HepG2 (cell line): ENCODE results near the gene RGS14. TPM values are rescaled to one million over a fixed set of nuclear protein-coding genes. Genes with fewer than 3 reads are reported as not detected.

Experiments used
- ATAC-seq: fragments of 200-7000 bp; cut with Tn5 transposase; 3 replicates; pipeline ENCODE4 v1.9.1; 2020; ENCODE audit warnings: mild to moderate bottlenecking, moderate library complexity
- BruUV-seq: library from RNA; stranded (reverse); fragments of 400-500 nt; replicated peaks from 2 replicates; lab custom pipeline; 2021; lab: Mats Ljungman, UMichigan
- CTCF ChIA-PET: fragments of 300-600 bp; formaldehyde crosslinking; extraction: SDS; loops from one replicate; lab custom pipeline; 2021; ENCODE audit warnings: low total read pairs, inconsistent platforms, low intra/inter-chr PET ratio; lab: Yijun Ruan, JAX
- POLR2A ChIA-PET: fragments of 350-600 bp; sonication (Branson Sonifier 250); formaldehyde crosslinking; loops from one replicate; lab custom pipeline; 2020; ENCODE audit warnings: antibody characterized with exemption, inconsistent platforms; lab: Yijun Ruan, JAX
- DNase-seq: peaks from one replicate; pipeline ENCODE4 v3.0.0-alpha.2; 2015; ENCODE audit warnings: low spot score
- FAIRE-seq: peaks from 3 replicates; lab custom pipeline; 2011; peaks lifted over from hg19 to GRCh38; lab: Jason Lieb, UNC
- H2AFZ ChIP-seq: one replicate; pipeline ENCODE4 v1.6.1; 2011; ENCODE audit warnings: low read length, inconsistent platforms
- H3K27ac ChIP-seq: fragments of 300-600 bp; 3 replicates; pipeline ENCODE4 v1.8.0; 2011; ENCODE audit warnings: mixed run types, mild to moderate bottlenecking, mixed read lengths, low read length, inconsistent platforms; ENCODE audit not compliant: insufficient read depth; ENCODE audit errors: extremely low read length
- H3K27me3 ChIP-seq, 2 experiments: fragments of 200-600 bp in 1 of 2; 2 replicates in 1 of 2; 3 replicates in 1 of 2; pipeline versions ENCODE4 v1.6.0 to v1.8.0; 2011; ENCODE audit warnings: low read length in 2 of 2, mild to moderate bottlenecking in 2 of 2, moderate library complexity in 2 of 2, inconsistent platforms in 1 of 2; ENCODE audit not compliant: insufficient read depth in 2 of 2, control insufficient read depth in 1 of 2
- H3K36me3 ChIP-seq, 2 experiments: fragments of 200-600 bp in 1 of 2; replicated peaks in 1 of 2; 2 replicates in 1 of 2; 3 replicates in 1 of 2; pipeline versions ENCODE4 v1.5.1 to v1.8.0; 2011; ENCODE audit warnings: low read length in 2 of 2, inconsistent platforms in 1 of 2; ENCODE audit not compliant: insufficient read depth in 2 of 2, control insufficient read depth in 1 of 2
- H3K4me1 ChIP-seq: 2 replicates; pipeline ENCODE4 v1.5.1; 2012; ENCODE audit warnings: low read length, inconsistent platforms; ENCODE audit not compliant: insufficient read depth
- H3K4me2 ChIP-seq: 2 replicates; pipeline ENCODE4 v1.6.0; 2011; ENCODE audit warnings: low read depth, low read length, inconsistent platforms
- H3K4me3 ChIP-seq, 3 experiments: fragments of 200-600 bp in 1 of 3; sonication (generic), shearing (Covaris generic) in 1 of 3; replicated peaks in 1 of 3; 2 replicates each; pipeline ENCODE4 v1.5.1; 2011 to 2016; ENCODE audit warnings: low read length in 3 of 3, inconsistent platforms in 2 of 3, low read depth in 2 of 3, mild to moderate bottlenecking in 2 of 3, control low read depth in 1 of 3, mixed read lengths in 1 of 3; ENCODE audit not compliant: insufficient read depth in 1 of 3
- H3K79me2 ChIP-seq: one replicate; pipeline ENCODE4 v1.6.1; 2011; ENCODE audit warnings: low read length, inconsistent platforms; ENCODE audit not compliant: insufficient read depth
- H3K9ac ChIP-seq: 2 replicates; pipeline ENCODE4 v1.6.0; 2011; ENCODE audit warnings: mild to moderate bottlenecking, low read depth, low read length, inconsistent platforms; ENCODE audit not compliant: insufficient read depth
- H3K9me3 ChIP-seq: 2 replicates; pipeline ENCODE4 v1.5.1; 2012; ENCODE audit warnings: mild to moderate bottlenecking, low read length
- H4K20me1 ChIP-seq: 2 replicates; pipeline ENCODE4 v1.6.0; 2011; ENCODE audit warnings: inconsistent platforms, mild to moderate bottlenecking, low read length, moderate library complexity; ENCODE audit not compliant: insufficient read depth
- EP300 ChIP-seq, 3 experiments: sonication (generic) in 1 of 3; formaldehyde crosslinking in 1 of 3; IDR thresholded peaks; 2 replicates each; pipeline versions ENCODE4 v1.5.1 to v1.6.1; 2011 to 2020; ENCODE audit warnings: low read depth in 2 of 3, low read length in 2 of 3, borderline replicate concordance in 1 of 3, improper control_type of control experiment in 1 of 3, mild to moderate bottlenecking in 1 of 3, missing genetic modification reagents in 1 of 3, moderate library complexity in 1 of 3
- HIC2 ChIP-seq: sonication (generic); formaldehyde crosslinking; IDR thresholded peaks from 2 replicates; pipeline ENCODE4 v1.9.0; 2022; ENCODE audit warnings: low read depth, missing genetic modification reagents
- NR2C2 ChIP-seq: sonication (generic); formaldehyde crosslinking; IDR thresholded peaks from 2 replicates; pipeline ENCODE4 v1.4.0; 2020; ENCODE audit warnings: missing genetic modification reagents, mild to moderate bottlenecking, moderate library complexity, borderline replicate concordance
- RFX5 ChIP-seq: IDR thresholded peaks from 2 replicates; pipeline ENCODE4 v1.6.1; 2011; ENCODE audit warnings: low read depth, low read length, improper control_type of control experiment
- TCF12 ChIP-seq, 2 experiments: fragments of 450-650 bp in 1 of 2; sonication (generic) in 1 of 2; formaldehyde crosslinking in 1 of 2; IDR thresholded peaks; 2 replicates each; pipeline versions ENCODE4 v1.6.1 to v1.8.0; 2017 to 2022; ENCODE audit warnings: antibody characterized with exemption in 1 of 2, mild to moderate bottlenecking in 1 of 2, missing genetic modification reagents in 1 of 2, moderate library complexity in 1 of 2
- TP53 ChIP-seq: sonication (generic); formaldehyde crosslinking; conservative IDR thresholded peaks from 2 replicates; pipeline ENCODE4 v1.4.0; 2020; ENCODE audit warnings: missing genetic modification reagents
- XBP1 ChIP-seq: sonication (generic); formaldehyde crosslinking; IDR thresholded peaks from 2 replicates; pipeline ENCODE4 v1.5.0; 2020; ENCODE audit warnings: missing genetic modification reagents
- ZFP36 ChIP-seq: fragments of 150-350 bp; IDR thresholded peaks from 2 replicates; pipeline ENCODE4 v1.6.1; 2018; ENCODE audit warnings: borderline replicate concordance, low read length, low read depth; ENCODE audit not compliant: partially characterized antibody
- ZMYM2 ChIP-seq: sonication (generic); formaldehyde crosslinking; IDR thresholded peaks from 2 replicates; pipeline ENCODE4 v1.8.0; 2022; ENCODE audit warnings: mild to moderate bottlenecking, missing genetic modification reagents
- ZNF138 ChIP-seq: sonication (generic); formaldehyde crosslinking; IDR thresholded peaks from 2 replicates; pipeline ENCODE4 v1.5.0; 2020; ENCODE audit warnings: mild to moderate bottlenecking, low read depth, missing genetic modification reagents
- ZNF296 ChIP-seq: sonication (generic); formaldehyde crosslinking; conservative IDR thresholded peaks from 2 replicates; pipeline ENCODE4 v1.5.0; 2020; ENCODE audit warnings: mild to moderate bottlenecking, missing genetic modification reagents
- ZNF33A ChIP-seq: sonication (generic); formaldehyde crosslinking; IDR thresholded peaks from 2 replicates; pipeline ENCODE4 v1.5.1; 2020; ENCODE audit warnings: missing genetic modification reagents, mild to moderate bottlenecking, moderate library complexity, borderline replicate concordance
- ZNF430 ChIP-seq: sonication (generic); formaldehyde crosslinking; IDR thresholded peaks from 2 replicates; pipeline ENCODE4 v1.9.0; 2021; ENCODE audit warnings: mild to moderate bottlenecking, missing genetic modification reagents
- ZNF766 ChIP-seq: sonication (generic); formaldehyde crosslinking; IDR thresholded peaks from 2 replicates; pipeline ENCODE4 v1.5.0; 2020; ENCODE audit warnings: missing genetic modification reagents, borderline replicate concordance
- ZSCAN30 ChIP-seq: sonication (generic); formaldehyde crosslinking; IDR thresholded peaks from 2 replicates; pipeline ENCODE4 v1.5.0; 2020; ENCODE audit warnings: mild to moderate bottlenecking, missing genetic modification reagents
- WGBS: methylation state at CpG from one replicate; pipeline ENCODE4 v1.1.6; 2017; ENCODE audit warnings: low lambda C conversion rate; 5-methylcytosine and 5-hydroxymethylcytosine counted together
- in situ Hi-C: cut with HindIII; loops from 2 replicates; pipeline ENCODE4 v1.10.0; 2017; ENCODE audit warnings: low pct_unique_long_range_greater_than_20kb; ENCODE audit not compliant: extremely low pct_ligation_motif_present
- intact Hi-C: fragments of 100-400 bp; cut with micrococcal nuclease; formaldehyde crosslinking; loops from one replicate; pipeline ENCODE4 v1.10.0; 2022; ENCODE audit not compliant: unreplicated experiment
- polyA plus RNA-seq, 8 experiments: library from polyadenylated mRNA; depleted of rRNA in 3 of 8; stranded (reverse) in 7 of 8; unstranded in 1 of 8; fragments of >200 nt; fragmentation: Illumina TruSeq in 4 of 8; extraction: Trizol in 4 of 8; gene quantifications; 2 replicates each; pipeline versions ENCODE4 v1.2.1 to v1.2.3, GENCODE V29; 2011 to 2016; ENCODE audit warnings: low read depth in 4 of 8, missing spikeins in 1 of 8, mixed read lengths in 1 of 8; ENCODE audit not compliant: insufficient read depth in 1 of 8
- total RNA-seq, 5 experiments: library from RNA; depleted of rRNA; stranded (reverse); fragments of >200 nt; fragmentation: Illumina TruSeq; extraction: Trizol; gene quantifications; 2 replicates each; pipeline ENCODE4 v1.2.3, GENCODE V29; 2016; ENCODE audit warnings: low read depth in 1 of 5
- TF ChIP-seq, protein P1 (sequence below): IDR thresholded peaks from 2 replicates; pipeline ENCODE4 v1.6.1; 2018; ENCODE audit warnings: missing genetic modification reagents, mild to moderate bottlenecking, missing compliant biosample characterization

The RGS14 gene
- total and polyA plus RNA-seq, 2 of the 13 experiments (the other 11 are each of a cell fraction or from before 2014, with no cell fraction given), result 11.1 to 17.2 TPM

GRCh38 chr5:177372910-177373309, 15.2 kb downstream of the RGS14 start:
- TF ChIP-seq NR2C2 (CRISPR knock-in tag), result no peak
- no peak for TF ChIP-seq ZMYM2 (CRISPR knock-in tag)
- no peak for TF ChIP-seq TCF12 (IDR thresholded peaks at IDR 0.05)
- TF ChIP-seq TCF12 (CRISPR knock-in tag; IDR thresholded peaks at IDR 0.05), result no peak
- TF ChIP-seq ZSCAN30, result no peak
- TF ChIP-seq XBP1 (CRISPR knock-in tag), result no peak
- TF ChIP-seq ZNF766 (CRISPR knock-in tag), result no peak
- TF ChIP-seq ZNF33A (CRISPR knock-in tag), result no peak
- no peak for TF ChIP-seq TP53 (CRISPR knock-in tag)
- TF ChIP-seq HIC2, result no peak
- TF ChIP-seq ZNF430 (CRISPR knock-in tag), result no peak
- no peak for TF ChIP-seq ZNF138
- TF ChIP-seq ZFP36, result no peak
- no peak for TF ChIP-seq EP300 (IDR thresholded peaks at IDR 0.05; ENCODE audit: low read depth in 2 of 2, low read length in 2 of 2)
- no peak for TF ChIP-seq EP300 (CRISPR knock-in tag; IDR thresholded peaks at IDR 0.05; ENCODE audit: borderline replicate concordance)
- TF ChIP-seq, protein P1, sequence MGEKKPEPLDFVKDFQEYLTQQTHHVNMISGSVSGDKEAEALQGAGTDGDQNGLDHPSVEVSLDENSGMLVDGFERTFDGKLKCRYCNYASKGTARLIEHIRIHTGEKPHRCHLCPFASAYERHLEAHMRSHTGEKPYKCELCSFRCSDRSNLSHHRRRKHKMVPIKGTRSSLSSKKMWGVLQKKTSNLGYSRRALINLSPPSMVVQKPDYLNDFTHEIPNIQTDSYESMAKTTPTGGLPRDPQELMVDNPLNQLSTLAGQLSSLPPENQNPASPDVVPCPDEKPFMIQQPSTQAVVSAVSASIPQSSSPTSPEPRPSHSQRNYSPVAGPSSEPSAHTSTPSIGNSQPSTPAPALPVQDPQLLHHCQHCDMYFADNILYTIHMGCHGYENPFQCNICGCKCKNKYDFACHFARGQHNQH, result no peak
- no peak for TF ChIP-seq ZNF296 (CRISPR knock-in tag)
- TF ChIP-seq RFX5, result no peak
- TF ChIP-seq, all 625 proteins: peak for 0
- 95% methylated on average over 6 of the region's 6 CpGs for WGBS
- H2AFZ ChIP-seq, result no peak overlapping the region
- BruUV-seq, result no TSS peak
- DNase-seq, result no peak
- no peaks in the 10 kb centered on the region; a peak in 1 of 5 replicates for H3K27me3 ChIP-seq
- H3K36me3 ChIP-seq, result 0 out of 5 replicates have a peak, but pooled peaks cover 0 to 4% of the 10 kb centered on the region in 2 experiments
- 0 out of 2 replicates have a peak overlapping the region, but pooled peaks have one; percentile 100 for H3K4me2 ChIP-seq
- H3K79me2 ChIP-seq, result peaks cover 8% of the 10 kb centered on the region
- H3K27ac ChIP-seq, result no peak overlapping the region
- no peaks in the 10 kb centered on the region for H4K20me1 ChIP-seq
- H3K4me3 ChIP-seq, result no peak overlapping the region
- intact Hi-C loops (no loop called here), in situ Hi-C loops (loop anchor here (25.0 kb wide), 1 partner anchor 836 kb away; the partner anchor contains the start of genes CDHR2 and RNF44)
- FAIRE-seq, result no peak
- H3K9ac ChIP-seq, result no peak overlapping the region
- POLR2A ChIA-PET, result interaction anchor here (2.9 to 4.7 kb wide), 3 partner anchors 10 to 20 kb away, joined by 19 to 84 read pairs (median 25); partner anchors contain the start of genes LMAN2 and SLC34A1
- peaks cover 76% of the 10 kb centered on the region for H3K4me1 ChIP-seq
- no peak for ATAC-seq
- CTCF ChIA-PET, result no interaction called here
- H3K9me3 ChIP-seq, result no peaks in the 10 kb centered on the region
